ENCODE measurements around the gene KIAA1958.
"Not testable (repeated sequence)": the region's sequence is repeated elsewhere in the genome, so short reads cannot be mapped to it uniquely, and the experiment has no call there.

KIAA1958 gene

GRCh38 chr9:112555101-112555643, 68.5 kb downstream of the KIAA1958 start:
- DNase-seq (ENCODE audit: low read depth, low spot score) = no peak

- no peak for DNase-seq (ENCODE audit: low read depth, low spot score)
Measured at GRCh38 chr9:112555844-112556482, 69.3 kb downstream of the KIAA1958 start.

GRCh38 chr9:112556497-112557442, 70.1 kb downstream of the KIAA1958 start:
- DNase-seq (ENCODE audit: low read depth, low spot score) = no peak

- DNase-seq (ENCODE audit: low read depth, low spot score) = no peak
Measured at GRCh38 chr9:112558476-112558875, 71.8 kb downstream of the KIAA1958 start.

- no peak for DNase-seq (ENCODE audit: low read depth, low spot score)
Measured at GRCh38 chr9:112558978-112559377, 72.4 kb downstream of the KIAA1958 start.

GRCh38 chr9:112559629-112560413, 73.2 kb downstream of the KIAA1958 start:
- no peak for DNase-seq (ENCODE audit: low read depth, low spot score)

- no peak for DNase-seq (ENCODE audit: low read depth, low spot score)
Measured at GRCh38 chr9:112562235-112562958, 75.8 kb downstream of the KIAA1958 start.

GRCh38 chr9:112569186-112569585, 82.6 kb downstream of the KIAA1958 start:
- no peak for DNase-seq (ENCODE audit: low read depth, low spot score)

GRCh38 chr9:112570671-112571167, 84.1 kb downstream of the KIAA1958 start:
- DNase-seq (ENCODE audit: low read depth, low spot score) = no peak

GRCh38 chr9:112571624-112572355, 85.2 kb downstream of the KIAA1958 start:
- DNase-seq (ENCODE audit: low read depth, low spot score) = no peak

GRCh38 chr9:112572416-112572815, 85.8 kb downstream of the KIAA1958 start:
- DNase-seq (ENCODE audit: low read depth, low spot score) = no peak

GRCh38 chr9:112574008-112574407, 87.4 kb downstream of the KIAA1958 start:
- no peak for DNase-seq (ENCODE audit: low read depth, low spot score)

- no peak for DNase-seq (ENCODE audit: low read depth, low spot score)
Measured at GRCh38 chr9:112575107-112575506, 88.5 kb downstream of the KIAA1958 start.

- no peak for DNase-seq (ENCODE audit: low read depth, low spot score)
Measured at GRCh38 chr9:112581469-112582176, 95.0 kb downstream of the KIAA1958 start.

GRCh38 chr9:112582371-112583262, 96.0 kb downstream of the KIAA1958 start:
- DNase-seq (ENCODE audit: low read depth, low spot score) = no peak

GRCh38 chr9:112586599-112587155, 100.0 kb downstream of the KIAA1958 start:
- DNase-seq (ENCODE audit: low read depth, low spot score) = no peak

- not testable (repeated sequence) for DNase-seq (ENCODE audit: low read depth, low spot score)
Measured at GRCh38 chr9:112591875-112592274, 105.2 kb downstream of the KIAA1958 start.

- no peak for DNase-seq (ENCODE audit: low read depth, low spot score)
Measured at GRCh38 chr9:112599732-112600131, 113.1 kb downstream of the KIAA1958 start.

All from activated naive CD8-positive, alpha-beta T cell treated with anti-CD3 and anti-CD28 coated beads, Interleukin-2, amount 50 U/mL, for 16 hours (primary cell).